GM18505 (cell line): ENCODE results near the gene CRACDL.

Experiments
- ATAC-seq: cut with Tn5 transposase; IDR thresholded peaks from one replicate; pipeline ENCODE4 v1.9.1; 2021; ENCODE audit not compliant: unreplicated experiment
- POLR2A ChIP-seq: IDR thresholded peaks from 4 replicates; pipeline ENCODE4 v1.6.1; 2011; ENCODE audit warnings: borderline replicate concordance; ENCODE audit not compliant: insufficient read depth, insufficient read length; ENCODE audit errors: extremely low read depth

Gene CRACDL

DNA sequence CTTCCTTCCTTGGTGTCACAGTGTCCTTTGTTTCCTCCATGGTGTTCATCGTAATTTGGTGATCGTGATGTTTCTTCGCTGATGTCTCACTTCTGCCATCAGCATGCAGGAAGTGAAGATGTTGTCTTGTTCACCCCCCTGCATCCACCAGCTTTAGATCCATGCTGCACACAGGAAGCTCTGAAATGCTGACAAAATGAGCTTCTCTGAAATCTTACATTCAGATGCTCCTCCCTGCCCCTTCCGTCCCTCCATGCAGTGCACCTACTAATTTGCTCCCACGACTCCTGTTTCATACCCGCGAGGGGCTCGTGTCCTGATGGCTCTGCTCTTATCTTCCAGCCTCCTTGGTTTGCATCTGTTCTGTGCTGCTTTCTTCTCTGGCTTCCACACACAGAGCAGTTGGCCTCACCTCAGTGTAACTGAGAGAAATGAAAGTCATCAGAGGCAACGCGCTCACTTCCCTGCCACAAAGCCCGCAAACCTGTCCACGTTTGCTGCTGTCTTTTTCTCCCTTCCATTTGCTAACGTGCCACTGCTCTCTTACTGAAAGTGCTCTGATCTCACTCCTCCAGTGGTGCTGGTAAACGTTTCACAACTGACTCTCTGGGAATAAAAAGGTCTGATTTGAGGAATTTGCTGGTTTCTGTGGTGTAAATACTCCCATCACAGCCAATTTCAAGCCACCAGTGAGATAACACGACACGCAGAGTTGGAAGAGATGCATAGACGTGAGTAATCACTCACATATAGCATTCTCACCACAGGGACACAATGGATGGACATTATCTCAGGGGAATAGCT, 164.1 kb downstream of the CRACDL start:
- TF ChIP-seq POLR2A, result peak; percentile 48
- no peak for ATAC-seq

DNA sequence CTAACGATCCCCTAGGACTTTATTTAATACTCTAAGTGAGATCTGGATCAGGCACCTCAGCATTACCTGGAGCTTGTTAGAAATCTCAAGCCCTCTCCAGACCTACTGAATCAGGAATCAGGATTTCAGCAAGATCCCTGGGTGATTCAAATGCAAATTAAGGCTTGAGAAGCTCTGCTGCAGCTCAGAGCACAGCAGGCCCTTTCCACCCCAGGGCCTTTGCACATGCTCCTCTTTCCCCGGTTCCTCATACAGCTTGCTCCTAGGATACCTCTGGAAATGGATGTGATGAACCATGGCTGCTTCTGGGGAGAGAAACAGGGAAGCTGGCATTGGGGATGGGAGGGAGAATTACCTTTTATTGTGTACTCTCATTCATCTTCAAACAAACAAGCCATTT, 164.8 kb downstream of the CRACDL start:
- TF ChIP-seq POLR2A, result no peak
- ATAC-seq, result no peak

DNA sequence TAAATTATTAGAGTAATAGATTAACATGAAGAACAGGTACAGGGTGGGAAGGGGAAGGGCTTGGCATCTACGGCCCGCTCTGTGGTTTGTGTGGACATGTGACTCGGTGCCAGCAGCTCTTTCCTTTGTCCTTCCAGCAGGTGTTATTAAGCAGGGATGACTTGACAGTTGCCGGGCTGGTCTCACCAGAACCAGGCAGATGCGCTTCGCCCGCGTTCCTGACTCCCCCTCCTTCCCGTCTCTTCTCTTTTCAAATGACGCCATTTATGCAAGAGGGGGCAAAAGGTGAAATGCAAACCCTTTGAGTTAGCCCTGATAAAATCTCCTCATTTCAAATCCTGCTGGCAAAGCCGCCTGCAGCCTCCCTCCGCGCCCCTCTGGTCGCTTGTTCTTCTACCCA, 166.2 kb downstream of the CRACDL start:
- ATAC-seq, result no peak
- TF ChIP-seq POLR2A, result no peak

DNA sequence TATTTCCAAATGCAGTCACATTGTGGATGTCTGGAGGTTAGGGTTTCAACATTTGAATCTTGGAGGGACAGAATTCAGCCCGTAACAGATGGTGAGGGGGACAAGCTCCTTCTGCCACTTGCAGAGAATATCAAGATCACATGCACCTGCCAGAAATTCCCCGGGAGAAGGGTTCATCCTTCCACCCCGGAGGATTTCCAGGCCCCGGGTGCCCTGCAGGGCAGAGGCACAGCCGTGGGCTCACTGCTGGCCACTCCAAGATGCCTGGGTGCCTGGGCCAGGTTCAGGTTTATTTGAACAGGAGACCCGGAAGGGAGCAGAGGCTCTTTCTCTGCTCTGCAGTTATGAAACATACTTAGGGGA, 166.9 kb downstream of the CRACDL start:
- no peak for ATAC-seq
- TF ChIP-seq POLR2A, result no peak

DNA sequence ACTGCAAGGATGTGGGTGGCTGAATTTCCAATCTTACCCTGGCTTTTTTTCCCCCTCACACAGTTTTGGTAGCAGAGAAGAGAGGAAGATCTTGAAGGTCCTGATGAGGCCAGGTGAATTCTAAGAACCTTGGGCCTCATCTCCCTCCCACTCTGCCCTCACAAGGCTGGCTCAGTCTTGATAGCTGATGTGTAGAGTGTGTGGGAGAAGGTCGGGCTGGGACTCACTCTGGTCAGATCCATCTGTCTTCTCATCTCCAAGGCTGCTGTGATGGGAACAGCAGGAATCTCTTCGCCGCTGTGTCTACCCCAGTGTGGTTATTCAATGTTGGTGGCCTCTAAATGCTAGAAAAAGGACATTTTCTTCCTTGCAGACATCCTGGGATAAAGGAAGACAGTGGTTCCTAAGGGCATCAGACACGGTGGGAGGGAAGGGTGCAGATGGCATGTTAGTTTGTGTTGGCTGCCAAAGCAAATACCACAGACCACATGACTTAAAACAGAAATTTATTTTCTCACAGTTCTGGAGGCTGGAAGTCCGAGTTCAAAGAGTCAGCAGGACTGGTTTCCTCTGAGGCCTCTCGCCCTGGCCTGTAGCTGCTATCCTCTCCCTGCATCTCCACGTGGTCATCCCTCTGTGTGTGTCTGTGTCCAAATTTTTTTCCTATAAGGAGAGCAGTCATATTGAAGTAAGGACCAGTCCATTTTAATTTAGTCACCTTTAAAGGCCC, 167.5 kb downstream of the CRACDL start:
- no peak for ATAC-seq
- no peak for TF ChIP-seq POLR2A

DNA sequence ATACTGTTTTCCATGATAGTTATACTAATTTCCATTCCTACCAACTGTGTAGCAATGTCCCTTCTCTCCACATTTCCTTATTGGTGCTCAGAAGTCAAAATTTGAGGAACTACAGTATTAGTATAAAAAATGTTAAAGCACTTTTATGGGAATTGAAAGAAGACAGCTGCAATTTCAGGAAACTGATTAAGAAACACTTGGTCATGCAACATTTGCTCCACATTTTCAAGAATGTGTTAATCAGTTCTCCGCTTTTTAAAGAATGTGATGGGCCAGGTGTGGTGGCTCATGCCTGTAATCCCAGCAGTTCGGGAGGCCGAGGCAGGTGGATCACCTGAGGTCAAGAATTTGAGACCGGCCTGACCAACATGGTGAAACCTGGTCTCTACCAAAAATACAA, 171.5 kb downstream of the CRACDL start:
- no peak for TF ChIP-seq POLR2A
- ATAC-seq, result no peak

DNA sequence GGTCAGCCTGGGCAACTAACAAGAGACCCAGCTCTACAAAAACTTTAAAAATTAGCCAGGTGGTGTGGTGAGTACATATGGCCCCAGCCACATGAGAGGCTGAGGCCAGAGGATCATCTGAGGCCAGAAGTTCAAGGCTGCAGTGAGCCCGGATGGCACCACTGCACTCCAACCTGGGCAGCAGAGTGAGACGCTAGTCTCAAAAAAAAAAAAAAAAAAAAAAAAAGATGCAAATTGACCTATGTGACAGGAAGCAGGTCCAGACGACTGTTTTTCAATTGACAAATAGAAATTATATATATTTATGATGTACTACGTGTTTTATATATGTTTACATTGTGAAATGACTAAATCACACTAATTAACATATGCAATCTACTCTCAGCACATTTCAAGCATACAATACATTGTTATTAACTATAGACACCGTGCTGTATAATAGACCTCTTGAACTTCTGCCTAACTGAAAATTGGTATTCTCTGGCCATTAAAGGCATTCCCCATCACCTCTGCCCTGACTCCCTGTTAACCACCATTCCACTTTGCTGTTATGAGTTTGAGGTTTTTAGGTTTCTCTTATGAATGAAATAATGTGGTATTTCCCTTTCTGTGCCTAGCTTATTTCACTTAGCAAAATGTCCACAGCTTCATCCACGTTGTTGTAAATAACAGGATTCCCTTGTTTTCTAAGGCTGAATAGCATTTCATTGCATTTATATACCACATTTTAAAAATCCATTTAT, 172.6 kb downstream of the CRACDL start:
- TF ChIP-seq POLR2A, result no peak
- ATAC-seq, result no peak

DNA sequence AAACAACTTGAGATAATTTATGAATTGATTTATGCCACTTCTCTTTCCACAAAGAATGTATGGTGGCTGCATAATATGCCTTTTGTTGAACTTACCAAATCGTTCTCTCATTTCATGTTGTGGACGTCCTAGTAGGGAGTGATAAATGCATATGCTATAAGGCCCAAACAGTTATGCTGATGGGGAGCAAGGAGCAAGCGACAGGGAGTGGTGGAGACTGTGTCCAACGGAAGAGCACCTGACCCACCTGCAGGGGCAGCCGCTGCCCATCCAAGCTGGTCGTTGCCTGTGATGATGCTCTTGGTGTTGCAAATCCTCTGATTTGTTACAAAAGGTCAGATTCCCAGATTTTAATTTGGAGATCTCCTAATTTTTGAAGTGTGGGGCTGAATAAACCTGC, 174.1 kb downstream of the CRACDL start:
- no peak for ATAC-seq
- TF ChIP-seq POLR2A, result no peak

DNA sequence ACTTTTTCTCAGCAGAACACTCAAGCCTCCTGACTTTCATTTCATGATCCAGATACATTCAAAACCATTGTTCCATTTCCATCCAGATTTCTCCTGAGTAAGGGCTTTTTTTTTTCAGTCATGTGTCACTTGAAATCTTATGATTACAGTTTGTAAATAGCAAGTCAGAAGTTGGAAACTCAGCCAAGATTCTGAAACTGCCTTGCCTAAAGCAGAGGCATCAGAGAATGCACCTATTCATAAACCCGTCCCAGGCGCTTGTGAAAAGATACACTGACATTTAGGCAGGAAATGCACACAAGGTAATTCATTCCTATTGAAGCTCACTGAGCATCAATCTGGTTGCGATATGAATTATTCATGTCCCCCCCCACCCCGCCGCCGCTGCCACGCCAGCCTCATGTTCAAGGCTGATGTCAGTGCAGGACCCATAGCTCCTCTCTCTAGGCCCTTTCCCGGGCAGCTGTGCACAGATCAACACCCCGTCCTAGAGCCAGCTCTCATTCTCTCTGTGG, 174.7 kb downstream of the CRACDL start:
- ATAC-seq, result no peak
- TF ChIP-seq POLR2A, result no peak

DNA sequence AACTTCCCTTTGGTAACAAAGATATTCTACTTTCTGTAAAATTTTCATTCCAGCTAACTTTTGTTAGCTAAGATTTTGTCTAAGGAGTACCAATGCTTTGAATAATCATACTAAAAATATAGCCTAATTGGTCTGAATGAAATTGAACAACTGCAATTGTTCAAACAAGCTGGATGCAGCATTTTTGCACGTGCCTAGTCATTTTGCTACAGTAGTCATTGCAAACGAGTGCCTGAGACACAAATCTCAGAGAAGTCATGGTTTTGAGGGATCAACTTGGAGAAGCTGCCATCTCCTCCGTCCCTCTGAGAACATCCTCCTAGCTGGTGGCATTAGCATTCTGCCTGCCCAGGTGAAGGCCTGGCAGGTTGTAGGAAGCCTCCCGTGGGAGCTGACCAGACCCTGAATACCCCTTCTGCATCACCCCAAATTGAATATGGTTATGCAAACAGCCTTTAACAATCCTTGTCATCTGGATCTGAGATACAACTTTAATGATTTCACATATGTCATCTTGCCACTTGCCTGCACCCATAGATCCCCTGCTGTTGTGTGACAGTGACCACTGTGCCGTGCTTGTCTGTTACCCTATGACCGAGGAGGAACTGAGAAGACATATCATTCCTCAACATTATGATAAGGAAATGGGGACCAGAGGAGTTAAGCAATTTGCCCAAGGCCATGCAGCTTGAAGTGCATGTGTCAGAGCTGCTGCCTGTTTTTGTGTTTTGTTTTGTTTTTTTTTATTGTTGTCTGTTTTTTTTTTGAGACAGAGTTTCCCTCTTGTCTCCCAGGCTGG, 176.0 kb downstream of the CRACDL start:
- ATAC-seq, result no peak
- no peak for TF ChIP-seq POLR2A

DNA sequence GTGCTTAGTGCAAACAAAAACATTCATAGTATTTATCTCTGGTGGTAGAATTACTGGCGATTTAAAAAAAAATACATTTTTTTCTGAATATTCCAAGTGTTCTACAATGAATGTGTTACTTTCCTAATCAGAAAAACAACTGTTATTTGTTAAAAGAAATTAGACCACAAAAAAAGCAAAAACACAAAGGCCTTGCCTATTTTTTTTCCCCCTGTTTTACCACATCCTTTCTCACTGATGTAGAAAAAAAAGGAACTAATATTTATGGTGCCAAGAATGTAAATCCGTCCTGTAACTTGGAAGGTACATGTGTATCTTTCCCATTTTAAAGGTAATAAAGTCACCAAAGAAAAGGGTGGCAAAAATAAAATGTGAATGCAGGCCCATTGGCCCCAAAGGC, 176.7 kb downstream of the CRACDL start:
- ATAC-seq, result no peak
- TF ChIP-seq POLR2A, result no peak

DNA sequence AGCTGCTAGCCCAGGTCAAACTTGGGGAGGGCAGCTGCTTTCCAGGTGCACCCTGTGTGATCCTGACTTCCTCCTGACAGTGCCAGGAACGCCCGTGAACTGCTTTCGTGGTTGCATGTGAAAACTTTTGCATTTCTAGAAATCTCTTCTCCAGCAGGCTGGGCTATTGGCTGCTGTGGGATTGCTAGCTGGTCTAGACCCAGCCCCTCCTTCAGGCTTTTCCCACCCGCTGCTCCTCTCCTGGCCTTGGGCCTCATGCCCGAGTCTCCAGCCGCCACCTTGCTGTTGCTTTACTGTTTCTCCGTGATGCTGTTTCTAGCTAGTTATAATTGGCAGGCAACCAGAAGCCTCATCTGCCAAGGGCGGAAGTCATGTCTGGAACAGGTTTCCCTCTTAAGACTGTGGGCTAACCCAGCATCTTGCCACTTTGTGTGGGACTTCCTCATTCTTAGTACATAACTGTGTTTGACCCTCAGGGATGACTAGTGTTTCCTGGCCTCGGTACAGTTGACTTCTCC, 178.1 kb downstream of the CRACDL start:
- peak; percentile 78 for ATAC-seq
- no peak for TF ChIP-seq POLR2A
